Neuron (in vitro differentiated cells): Measurements from ENCODE around the gene RGS6.

Experiments used
- H2AFZ ChIP-seq: one replicate; pipeline ENCODE4 v1.6.1; 2013; ENCODE audit warnings: low read depth, mild to moderate bottlenecking, inconsistent platforms, low read length, moderate library complexity
- H3K27me3 ChIP-seq: one replicate; pipeline ENCODE4 v1.6.1; 2013; ENCODE audit warnings: low read length; ENCODE audit not compliant: insufficient read depth
- H3K36me3 ChIP-seq: one replicate; pipeline ENCODE4 v1.6.1; 2013; ENCODE audit warnings: low read length; ENCODE audit not compliant: insufficient read depth
- H3K4me1 ChIP-seq: one replicate; pipeline ENCODE4 v1.6.1; 2013; ENCODE audit warnings: low read length; ENCODE audit not compliant: insufficient read depth
- H3K4me3 ChIP-seq: 2 replicates; pipeline ENCODE4 v1.5.1; 2013; ENCODE audit warnings: mild to moderate bottlenecking, low read length, moderate library complexity
- H3K9me3 ChIP-seq: one replicate; pipeline ENCODE4 v1.6.1; 2013; ENCODE audit warnings: low read length

Gene RGS6

GRCh38 chr14:72377016-72377415, 444.8 kb downstream of the RGS6 start:
- H3K36me3 ChIP-seq = no peaks in the 10 kb centered on the region
- H3K9me3 ChIP-seq = no peaks in the 10 kb centered on the region
- H2AFZ ChIP-seq = no peak overlapping the region
- H3K4me3 ChIP-seq = no peak overlapping the region
- H3K27me3 ChIP-seq = no peaks in the 10 kb centered on the region
- no peaks in the 10 kb centered on the region for H3K4me1 ChIP-seq

GRCh38 chr14:72380456-72380855, 448.2 kb downstream of the RGS6 start:
- Histone ChIP-seq H3K9me3 (no peaks in the 10 kb centered on the region), H3K27me3 (no peaks in the 10 kb centered on the region), H2AFZ (no peak overlapping the region), H3K4me1 (peaks cover 9% of the 10 kb centered on the region), H3K36me3 (no peaks in the 10 kb centered on the region), H3K4me3 (no peak overlapping the region)

GRCh38 chr14:72383865-72384264, 451.6 kb downstream of the RGS6 start:
- H3K4me3 ChIP-seq = no peak overlapping the region
- H3K27me3 ChIP-seq = no peaks in the 10 kb centered on the region
- H2AFZ ChIP-seq = no peak overlapping the region
- H3K4me1 ChIP-seq = peaks cover 9% of the 10 kb centered on the region
- H3K9me3 ChIP-seq = no peaks in the 10 kb centered on the region
- no peaks in the 10 kb centered on the region for H3K36me3 ChIP-seq

- H2AFZ ChIP-seq = no peak overlapping the region
- H3K36me3 ChIP-seq = no peaks in the 10 kb centered on the region
- H3K4me1 ChIP-seq = peaks cover 3% of the 10 kb centered on the region
- no peak overlapping the region for H3K4me3 ChIP-seq
- no peaks in the 10 kb centered on the region for H3K9me3 ChIP-seq
- no peaks in the 10 kb centered on the region for H3K27me3 ChIP-seq
Measured at GRCh38 chr14:72387726-72388125, 455.5 kb downstream of the RGS6 start.

- Histone ChIP-seq H3K9me3 (no peaks in the 10 kb centered on the region), H3K4me3 (no peak overlapping the region), H3K36me3 (no peaks in the 10 kb centered on the region), H3K4me1 (peaks cover 5% of the 10 kb centered on the region), H3K27me3 (no peaks in the 10 kb centered on the region), H2AFZ (no peak overlapping the region)
Measured at GRCh38 chr14:72389200-72389599, 457.0 kb downstream of the RGS6 start.

- Histone ChIP-seq H3K4me3 (no peak overlapping the region), H3K27me3 (no peaks in the 10 kb centered on the region), H3K36me3 (no peaks in the 10 kb centered on the region), H2AFZ (no peak overlapping the region), H3K9me3 (no peaks in the 10 kb centered on the region), H3K4me1 (peaks cover 9% of the 10 kb centered on the region)
Measured at GRCh38 chr14:72401101-72401625, 468.9 kb downstream of the RGS6 start.

- Histone ChIP-seq H3K9me3 (no peaks in the 10 kb centered on the region), H3K27me3 (no peaks in the 10 kb centered on the region), H3K4me3 (no peak overlapping the region), H3K36me3 (no peaks in the 10 kb centered on the region), H2AFZ (no peak overlapping the region), H3K4me1 (peaks cover 9% of the 10 kb centered on the region)
Measured at GRCh38 chr14:72401632-72402376, 469.6 kb downstream of the RGS6 start.

GRCh38 chr14:72402377-72402772, 470.1 kb downstream of the RGS6 start:
- Histone ChIP-seq H3K4me1 (peaks cover 9% of the 10 kb centered on the region), H3K9me3 (no peaks in the 10 kb centered on the region), H3K27me3 (no peaks in the 10 kb centered on the region), H2AFZ (no peak overlapping the region), H3K4me3 (no peak overlapping the region), H3K36me3 (no peaks in the 10 kb centered on the region)

GRCh38 chr14:72404106-72404774, 472.0 kb downstream of the RGS6 start:
- H3K36me3 ChIP-seq = no peaks in the 10 kb centered on the region
- H3K27me3 ChIP-seq = no peaks in the 10 kb centered on the region
- H2AFZ ChIP-seq = no peak overlapping the region
- H3K9me3 ChIP-seq = peaks cover 2% of the 10 kb centered on the region
- peaks cover 9% of the 10 kb centered on the region for H3K4me1 ChIP-seq
- no peak overlapping the region for H3K4me3 ChIP-seq

GRCh38 chr14:72404998-72405397, 472.8 kb downstream of the RGS6 start:
- Histone ChIP-seq H3K36me3 (no peaks in the 10 kb centered on the region), H3K4me1 (peaks cover 9% of the 10 kb centered on the region), H3K4me3 (no peak overlapping the region), H2AFZ (no peak overlapping the region), H3K27me3 (no peaks in the 10 kb centered on the region), H3K9me3 (peaks cover 2% of the 10 kb centered on the region)

GRCh38 chr14:72408020-72408419, 475.8 kb downstream of the RGS6 start:
- Histone ChIP-seq H3K27me3 (no peaks in the 10 kb centered on the region), H3K9me3 (peaks cover 2% of the 10 kb centered on the region), H2AFZ (no peak overlapping the region), H3K4me1 (peaks cover 6% of the 10 kb centered on the region), H3K36me3 (no peaks in the 10 kb centered on the region), H3K4me3 (no peak overlapping the region)

GRCh38 chr14:72409047-72409446, 476.8 kb downstream of the RGS6 start:
- no peak overlapping the region for H2AFZ ChIP-seq
- no peak overlapping the region for H3K4me3 ChIP-seq
- no peaks in the 10 kb centered on the region for H3K36me3 ChIP-seq
- H3K27me3 ChIP-seq = no peaks in the 10 kb centered on the region
- H3K9me3 ChIP-seq = peaks cover 2% of the 10 kb centered on the region
- peaks cover 6% of the 10 kb centered on the region for H3K4me1 ChIP-seq

GRCh38 chr14:72416081-72416849, 484.0 kb downstream of the RGS6 start:
- Histone ChIP-seq H3K36me3 (no peaks in the 10 kb centered on the region), H3K9me3 (peaks cover 4% of the 10 kb centered on the region), H3K4me1 (no peaks in the 10 kb centered on the region), H2AFZ (no peak overlapping the region), H3K4me3 (no peak overlapping the region), H3K27me3 (no peaks in the 10 kb centered on the region)
